ENCODE results near the gene SPART. TPM values are rescaled to one million over a fixed set of nuclear protein-coding genes. Genes with fewer than 3 reads are reported as not detected.

The SPART gene
- total RNA-seq, 6 donors from 2014 or later: 30.4 to 86.7 (median 47.9) TPM

DNA sequence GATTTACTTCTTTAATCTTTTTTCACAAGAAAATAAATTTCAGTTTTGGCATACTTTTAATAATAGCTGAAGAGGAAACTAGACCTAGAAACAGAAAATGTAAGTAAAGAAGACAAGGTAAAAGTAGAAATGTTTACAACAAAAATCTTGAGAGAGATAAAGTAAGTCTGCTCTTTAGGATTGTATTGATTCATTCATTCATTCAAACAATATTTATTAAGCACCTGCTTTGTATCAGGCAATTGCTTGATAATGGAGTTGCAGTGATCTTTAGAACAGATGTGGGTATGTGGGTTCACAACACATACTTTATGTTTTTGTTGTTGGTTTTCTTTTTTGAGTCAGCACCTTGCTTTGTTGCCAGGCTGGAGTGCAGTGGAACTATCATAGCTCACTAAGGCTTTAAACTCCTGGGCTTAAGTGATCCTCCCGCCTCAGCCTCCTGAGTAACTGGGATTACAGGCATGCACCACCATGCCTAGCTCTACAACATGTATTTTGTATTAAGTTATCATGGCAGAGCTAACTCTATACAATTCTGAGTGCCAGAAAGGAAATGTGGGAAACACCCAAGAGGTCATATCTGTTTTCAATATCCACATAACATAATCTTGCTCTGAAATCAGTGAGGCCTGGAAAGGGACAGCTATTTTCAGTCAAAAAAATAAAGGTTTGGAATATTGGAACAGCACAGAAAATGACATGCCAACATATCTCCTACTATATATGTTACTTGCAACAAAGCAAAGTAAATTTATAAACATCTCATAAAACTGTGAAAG lies 8.8 kb upstream of the SPART start:
- no peak overlapping the region for H3K27ac ChIP-seq
- 86 to 100% methylated on average over 1 of the region's 1 CpG for WGBS, 2 donors
- DNase-seq: no peak
- no peaks in the 10 kb centered on the region for H3K36me3 ChIP-seq
- no peaks in the 10 kb centered on the region for H3K9me3 ChIP-seq
- no peaks in the 10 kb centered on the region for H3K4me1 ChIP-seq
- ATAC-seq (ENCODE audit: low FRiP score in 2 of 2): no peak
- H3K27me3 ChIP-seq: no peaks in the 10 kb centered on the region
- H3K4me3 ChIP-seq: no peak overlapping the region
- TF ChIP-seq, protein P1, sequence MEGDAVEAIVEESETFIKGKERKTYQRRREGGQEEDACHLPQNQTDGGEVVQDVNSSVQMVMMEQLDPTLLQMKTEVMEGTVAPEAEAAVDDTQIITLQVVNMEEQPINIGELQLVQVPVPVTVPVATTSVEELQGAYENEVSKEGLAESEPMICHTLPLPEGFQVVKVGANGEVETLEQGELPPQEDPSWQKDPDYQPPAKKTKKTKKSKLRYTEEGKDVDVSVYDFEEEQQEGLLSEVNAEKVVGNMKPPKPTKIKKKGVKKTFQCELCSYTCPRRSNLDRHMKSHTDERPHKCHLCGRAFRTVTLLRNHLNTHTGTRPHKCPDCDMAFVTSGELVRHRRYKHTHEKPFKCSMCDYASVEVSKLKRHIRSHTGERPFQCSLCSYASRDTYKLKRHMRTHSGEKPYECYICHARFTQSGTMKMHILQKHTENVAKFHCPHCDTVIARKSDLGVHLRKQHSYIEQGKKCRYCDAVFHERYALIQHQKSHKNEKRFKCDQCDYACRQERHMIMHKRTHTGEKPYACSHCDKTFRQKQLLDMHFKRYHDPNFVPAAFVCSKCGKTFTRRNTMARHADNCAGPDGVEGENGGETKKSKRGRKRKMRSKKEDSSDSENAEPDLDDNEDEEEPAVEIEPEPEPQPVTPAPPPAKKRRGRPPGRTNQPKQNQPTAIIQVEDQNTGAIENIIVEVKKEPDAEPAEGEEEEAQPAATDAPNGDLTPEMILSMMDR (IDR thresholded peaks at IDR 0.05): no peak
- TF ChIP-seq EP300 (IDR thresholded peaks at IDR 0.05): no peak
- TF ChIP-seq POLR2AphosphoS5 (IDR thresholded peaks at IDR 0.05): no peak
- TF ChIP-seq POLR2A (IDR thresholded peaks at IDR 0.05): no peak

DNA sequence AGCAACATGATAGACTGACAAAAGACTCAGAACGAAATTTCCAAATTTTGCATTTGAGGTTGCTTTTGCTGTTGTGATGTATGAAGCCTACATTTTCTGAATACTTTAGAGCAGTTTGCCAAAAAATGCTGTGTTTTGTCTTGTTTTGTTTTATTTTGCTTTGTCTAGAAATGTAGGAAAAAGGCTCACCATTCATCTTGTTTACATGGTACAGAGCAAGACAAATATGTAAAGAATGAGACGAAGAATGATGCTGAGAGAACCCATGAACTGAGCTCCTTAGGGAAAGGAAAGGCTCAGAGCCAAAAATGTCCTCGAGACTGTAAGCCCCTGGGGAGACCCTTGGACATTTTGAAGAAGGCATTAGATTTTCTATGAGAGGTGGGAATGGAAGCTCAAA lies 6.8 kb upstream of the SPART start:
- H3K9me3 ChIP-seq: no peaks in the 10 kb centered on the region
- no peak overlapping the region for H3K4me3 ChIP-seq
- H3K36me3 ChIP-seq: no peaks in the 10 kb centered on the region
- WGBS, 2 donors: 65 to 68% methylated on average over 3 of the region's 3 CpGs
- H3K4me1 ChIP-seq: no peaks in the 10 kb centered on the region
- ATAC-seq (ENCODE audit: low FRiP score in 2 of 2) (no peak), DNase-seq (no peak)
- H3K27me3 ChIP-seq: no peaks in the 10 kb centered on the region
- H3K27ac ChIP-seq: no peak overlapping the region
- TF ChIP-seq POLR2AphosphoS5 (IDR thresholded peaks at IDR 0.05): no peak
- no peak for TF ChIP-seq POLR2A (IDR thresholded peaks at IDR 0.05)
- TF ChIP-seq EP300 (IDR thresholded peaks at IDR 0.05): no peak
- TF ChIP-seq, protein P1 (IDR thresholded peaks at IDR 0.05): no peak

DNA sequence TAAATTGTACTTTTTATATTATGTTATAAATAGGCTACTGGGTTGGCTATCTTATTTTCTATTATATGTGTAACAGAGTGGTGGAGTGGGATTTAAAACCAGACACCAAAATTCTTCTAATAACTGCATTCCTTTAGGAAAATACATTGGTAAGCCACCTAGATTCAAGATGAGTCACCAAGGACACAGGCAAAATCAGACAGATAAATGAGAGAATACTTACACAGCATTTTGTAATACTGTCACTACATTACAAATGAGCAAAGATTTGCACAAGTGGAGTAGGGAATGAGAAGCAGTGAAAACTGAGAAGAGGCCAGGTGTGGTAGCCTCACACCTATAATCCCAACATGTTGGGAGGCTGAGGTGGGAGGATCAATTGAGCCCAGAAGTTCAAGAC lies 6.2 kb upstream of the SPART start:
- ATAC-seq (ENCODE audit: low FRiP score in 2 of 2): no peak
- DNase-seq: no peak
- H3K36me3 ChIP-seq: no peaks in the 10 kb centered on the region
- no peaks in the 10 kb centered on the region for H3K9me3 ChIP-seq
- peaks cover 0 to under 1% (median 0%) of the 10 kb centered on the region in 4 donors for H3K4me1 ChIP-seq
- no peak overlapping the region for H3K27ac ChIP-seq
- H3K27me3 ChIP-seq: no peaks in the 10 kb centered on the region
- H3K4me3 ChIP-seq: no peak overlapping the region
- TF ChIP-seq, protein P1 (IDR thresholded peaks at IDR 0.05): no peak
- TF ChIP-seq EP300 (IDR thresholded peaks at IDR 0.05) (no peak), POLR2AphosphoS5 (IDR thresholded peaks at IDR 0.05) (no peak), POLR2A (IDR thresholded peaks at IDR 0.05) (no peak)

DNA sequence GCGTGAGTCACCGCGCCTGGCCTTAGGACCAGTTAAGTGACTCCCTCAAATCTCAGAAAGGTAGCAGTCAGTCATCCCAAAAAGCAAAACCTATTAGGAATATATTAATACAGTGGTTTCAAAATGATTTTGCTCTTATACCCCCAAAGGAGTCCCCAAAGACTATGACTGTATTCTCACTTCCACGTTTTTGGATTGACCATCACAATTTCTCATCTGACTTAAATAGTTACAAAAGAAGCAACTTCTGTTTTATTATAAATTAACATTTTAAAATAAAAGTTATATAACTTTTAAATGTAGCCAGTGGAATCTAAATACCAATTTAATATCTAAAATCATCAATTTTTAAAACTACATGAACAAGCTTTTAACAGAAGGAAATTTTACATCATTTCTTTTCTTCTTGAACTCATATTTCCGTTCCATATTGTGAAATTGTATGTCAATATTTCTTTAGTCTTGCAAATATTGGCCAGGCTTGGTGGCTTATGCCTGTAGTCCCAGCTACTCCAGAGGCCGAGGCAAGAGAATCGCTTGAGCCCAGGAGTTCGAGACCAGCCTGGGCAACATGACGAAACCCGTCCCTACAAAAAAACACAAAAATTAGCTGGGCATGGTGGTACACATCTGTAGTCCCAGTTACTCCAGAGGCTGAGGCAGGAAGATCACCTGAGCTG lies 1.5 kb upstream of the SPART start:
- 77 to 81% methylated on average over 10 of the region's 10 CpGs for WGBS, 2 donors
- no peak for ATAC-seq (ENCODE audit: low FRiP score in 2 of 2)
- no peaks in the 10 kb centered on the region for H3K27me3 ChIP-seq
- peaks cover 5 to 24% (median 16%) of the 10 kb centered on the region in 4 donors for H3K4me1 ChIP-seq
- TF ChIP-seq EP300 (IDR thresholded peaks at IDR 0.05): no peak
- TF ChIP-seq, protein P1 (IDR thresholded peaks at IDR 0.05): no peak
- no peak for TF ChIP-seq POLR2A (IDR thresholded peaks at IDR 0.05)
- TF ChIP-seq POLR2AphosphoS5 (IDR thresholded peaks at IDR 0.05): no peak
- no peaks in the 10 kb centered on the region for H3K9me3 ChIP-seq
- H3K27ac ChIP-seq: peak overlapping the region in 2 of 4 donors; percentile 98 to 100
- no peaks in the 10 kb centered on the region for H3K36me3 ChIP-seq
- no peak for DNase-seq
- no peak overlapping the region for H3K4me3 ChIP-seq
